HT-29 (cell line): ENCODE data around the gene EPB41L3. TPM values are rescaled to one million over a fixed set of nuclear protein-coding genes. Genes with fewer than 3 reads are reported as not detected.
"Not testable (repeated sequence)": the region's sequence is repeated elsewhere in the genome, so short reads cannot be mapped to it uniquely, and the experiment has no call there.

Source experiments
- DNase-seq: peaks from one replicate; pipeline ENCODE4 v3.0.0-alpha.2; 2015; ENCODE audit warnings: low spot score
- total RNA-seq: library from RNA; depleted of rRNA; stranded (reverse); fragments of >200 nt; shearing (Covaris generic); gene quantifications from 2 replicates; pipeline ENCODE4 v1.2.3, GENCODE V29; 2014

Gene EPB41L3
- total RNA-seq, 1 experiment from 2014 or later, result not detected

GRCh38 chr18:5532066-5532465 lies 11.7 kb downstream of the EPB41L3 start:
- no peak for DNase-seq

DNA sequence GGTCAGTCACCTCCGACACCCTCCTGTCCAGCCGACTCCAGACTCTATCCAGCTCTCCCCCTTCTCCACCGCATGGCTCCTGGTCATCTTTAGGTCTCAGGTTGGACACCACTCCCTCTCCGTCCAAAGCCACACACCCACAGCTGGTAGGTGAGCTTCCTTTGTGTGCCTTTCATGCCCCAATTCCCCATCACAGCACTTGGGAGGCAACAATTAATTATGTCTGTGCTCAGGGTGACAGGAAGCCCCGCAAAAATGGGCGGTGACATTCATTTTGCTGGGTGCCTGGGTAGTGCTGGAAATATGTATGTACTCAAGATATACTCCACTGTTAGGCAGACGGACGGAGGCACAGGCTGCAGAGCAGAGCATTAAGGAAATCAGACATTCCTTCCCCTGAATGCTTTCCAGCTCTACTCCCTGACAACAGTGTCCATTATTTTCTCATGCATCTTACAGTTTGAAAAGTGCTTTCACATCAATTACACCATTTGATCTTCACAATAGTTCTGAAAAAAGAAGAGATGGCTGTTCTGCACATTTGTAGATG lies 13.1 kb downstream of the EPB41L3 start:
- no peak for DNase-seq

GRCh38 chr18:5529471-5529870 lies 14.3 kb downstream of the EPB41L3 start:
- DNase-seq, result no peak

GRCh38 chr18:5527603-5528002 lies 16.2 kb downstream of the EPB41L3 start:
- DNase-seq, result no peak

- no peak for DNase-seq
These were observed 19.1 kb downstream of the EPB41L3 start for GRCh38 chr18:5524660-5525059.

GRCh38 chr18:5521000-5521399 lies 22.8 kb downstream of the EPB41L3 start:
- no peak for DNase-seq

DNA sequence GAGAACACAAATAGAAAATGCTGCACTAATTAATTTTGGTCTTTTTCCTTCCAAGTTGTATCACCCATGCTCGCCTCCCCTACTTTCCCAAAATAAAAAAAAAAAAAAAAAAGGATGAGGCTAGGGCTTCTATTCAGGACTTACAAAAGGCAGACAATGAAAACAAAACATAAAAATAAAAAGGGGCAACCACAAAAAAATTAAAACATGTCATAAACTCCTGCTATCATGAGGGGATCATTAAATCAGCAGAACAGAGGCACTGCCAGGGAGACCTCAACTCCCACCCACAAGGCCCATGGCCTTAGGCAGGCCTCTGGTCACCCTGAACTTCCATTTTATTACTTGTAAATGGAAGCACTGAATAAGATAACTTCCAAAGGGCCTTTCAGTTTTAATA lies 23.3 kb downstream of the EPB41L3 start:
- no peak for DNase-seq

DNA sequence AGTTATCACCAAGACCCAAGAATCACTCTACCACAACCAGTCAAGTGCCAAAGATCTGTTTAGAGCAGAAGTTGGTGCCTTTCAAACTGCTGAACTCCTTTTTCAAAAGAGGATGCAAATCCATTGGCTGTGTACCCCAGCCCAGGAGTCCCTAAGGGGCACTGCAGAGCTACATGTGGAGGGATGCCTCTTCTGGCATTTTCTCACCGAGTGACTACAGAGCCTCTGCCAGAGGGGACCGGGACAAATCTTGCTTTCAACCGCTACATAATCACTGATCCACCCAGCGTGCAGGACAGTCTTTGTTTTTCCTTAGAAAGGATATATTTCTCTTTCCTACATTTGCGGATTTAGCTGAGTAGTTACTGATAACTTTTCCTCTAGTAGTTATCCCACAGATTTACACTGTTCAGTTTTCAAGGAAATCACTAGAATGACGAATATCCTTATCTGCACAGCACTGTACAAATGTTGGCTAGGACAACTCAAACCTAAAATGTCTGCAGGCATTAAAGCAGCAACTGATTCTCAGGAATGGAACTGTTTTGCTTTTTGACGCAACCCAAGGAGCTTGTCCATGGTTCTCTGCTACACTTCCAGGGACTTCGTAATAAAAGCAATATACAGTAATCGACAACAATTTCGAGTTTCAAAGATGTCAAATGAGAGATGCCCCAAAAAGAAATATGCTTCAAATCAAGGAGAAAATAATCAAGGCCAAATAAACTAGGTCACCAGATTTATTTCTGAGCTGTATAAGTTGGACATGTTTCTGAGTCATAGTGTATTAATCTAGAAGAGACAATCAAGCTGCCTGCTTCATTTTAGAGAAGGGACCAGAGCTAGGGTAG lies 24.1 kb downstream of the EPB41L3 start:
- DNase-seq, result no peak

DNA sequence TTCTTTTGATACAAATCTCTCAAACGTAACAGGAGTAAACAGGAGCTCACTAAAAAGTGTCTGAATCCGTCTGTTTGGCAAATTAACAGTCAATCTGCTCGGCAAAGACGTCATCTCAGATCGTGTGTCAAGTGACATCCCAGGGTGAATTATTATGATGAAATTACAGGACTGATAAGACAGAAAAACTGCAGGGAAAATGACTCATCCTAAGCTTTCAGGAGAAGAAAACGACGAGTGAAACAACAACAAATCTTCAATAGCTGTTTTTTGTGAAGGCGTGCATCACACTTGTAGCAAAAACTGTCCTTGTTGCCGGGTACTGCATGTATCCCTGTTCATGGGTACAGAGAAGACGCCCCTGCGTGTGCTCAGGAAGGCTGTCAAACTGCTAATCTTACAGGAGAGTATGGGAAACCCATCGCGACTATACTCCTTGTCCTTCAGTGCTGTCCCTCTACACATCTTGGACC lies 24.9 kb downstream of the EPB41L3 start:
- no peak for DNase-seq

GRCh38 chr18:5518179-5518770 lies 25.5 kb downstream of the EPB41L3 start:
- DNase-seq, result no peak

DNA sequence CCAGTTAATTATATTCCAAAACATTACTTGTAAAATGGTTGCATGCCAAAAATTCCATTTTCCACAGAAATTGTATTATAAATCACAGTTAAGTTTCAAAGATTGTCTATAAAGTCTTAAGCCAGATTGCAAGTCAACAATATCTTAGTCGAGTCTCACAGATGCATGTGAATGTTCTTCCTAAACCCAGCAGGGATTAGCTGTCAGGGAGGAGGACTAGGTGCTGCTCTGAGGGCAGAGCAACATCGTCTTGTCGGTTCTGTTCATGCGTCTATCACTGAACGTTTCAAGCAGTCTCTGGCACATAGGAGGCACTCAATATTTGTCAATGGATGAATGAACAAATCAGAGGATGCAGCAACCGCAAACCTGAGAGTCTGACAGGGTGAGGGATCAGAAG lies 27.0 kb downstream of the EPB41L3 start:
- DNase-seq, result no peak

DNA sequence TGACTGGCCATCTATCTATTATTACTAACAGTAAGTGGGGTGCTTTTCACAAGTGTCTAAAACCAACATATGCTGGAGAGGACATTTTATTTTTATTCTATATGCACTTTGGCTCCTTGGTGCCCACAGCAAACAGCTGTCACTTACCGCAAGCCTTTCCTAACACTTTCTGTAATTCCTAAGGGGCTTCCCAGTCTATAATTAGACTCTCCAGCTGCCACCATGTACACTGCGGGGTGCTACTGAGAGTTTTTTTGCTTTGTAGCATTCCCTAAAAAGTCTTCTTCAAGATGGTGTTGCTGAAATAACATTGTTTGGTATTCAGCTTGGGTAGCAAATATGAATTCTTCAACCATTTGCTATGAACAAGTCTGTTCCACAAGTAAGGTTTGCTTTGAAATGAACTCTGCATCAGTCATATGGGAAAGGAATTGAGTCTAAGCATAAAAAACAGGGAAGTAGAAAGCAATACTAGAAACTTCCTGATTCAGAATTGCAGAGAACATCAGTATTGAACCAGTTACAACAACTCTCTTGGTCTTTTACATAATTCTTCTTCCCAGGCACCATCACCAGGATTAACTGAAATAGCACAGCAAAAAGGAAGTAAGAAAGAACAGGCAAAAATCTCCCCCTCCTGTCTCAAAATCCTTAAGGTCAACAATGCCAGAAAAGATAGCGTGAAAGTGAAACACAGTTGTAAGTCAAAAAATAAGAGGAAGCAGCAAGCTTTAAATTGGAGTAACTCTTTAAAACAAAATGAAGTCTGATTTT lies 28.6 kb downstream of the EPB41L3 start:
- no peak for DNase-seq

DNA sequence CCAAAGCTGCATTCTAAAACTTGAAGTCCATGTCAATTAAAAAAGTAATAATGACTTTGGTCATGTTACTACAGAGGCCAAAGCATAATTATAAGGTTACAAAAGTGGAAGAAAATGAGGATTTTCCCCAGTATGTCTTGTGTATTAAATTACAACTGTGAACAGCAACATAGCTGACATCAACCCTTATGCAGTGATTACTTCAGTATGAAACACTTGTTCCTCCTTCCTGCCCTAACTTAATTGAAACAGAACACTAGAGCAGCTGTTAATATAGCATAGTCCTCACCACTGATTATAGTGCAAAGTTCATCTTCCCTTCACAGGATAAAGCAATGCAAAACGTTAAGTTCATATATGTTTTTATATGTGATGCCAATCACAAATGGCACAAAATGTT lies 29.9 kb downstream of the EPB41L3 start:
- DNase-seq, result no peak

- no peak for DNase-seq
These were observed 31.6 kb downstream of the EPB41L3 start for GRCh38 chr18:5512176-5512575.

DNA sequence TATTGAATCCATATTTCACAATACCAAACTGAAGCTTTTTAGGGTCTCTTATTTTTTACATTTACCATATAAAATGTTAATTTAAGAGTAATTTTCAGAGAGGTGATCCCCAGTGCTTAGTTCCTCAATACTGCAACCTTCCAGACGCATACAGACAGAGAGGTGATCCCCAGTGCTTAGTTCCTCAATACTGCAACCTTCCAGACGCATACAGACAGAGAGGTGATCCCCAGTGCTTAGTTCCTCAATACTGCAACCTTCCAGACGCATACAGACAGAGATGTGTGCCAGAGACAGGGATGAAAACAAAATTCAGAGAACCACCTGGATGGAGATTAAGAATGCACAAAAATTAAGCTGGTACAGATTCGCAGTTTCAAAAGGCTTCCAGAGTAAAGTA lies 32.3 kb downstream of the EPB41L3 start:
- not testable (repeated sequence) for DNase-seq

- DNase-seq, result no peak
These were observed 33.5 kb downstream of the EPB41L3 start for GRCh38 chr18:5510135-5510846.

DNA sequence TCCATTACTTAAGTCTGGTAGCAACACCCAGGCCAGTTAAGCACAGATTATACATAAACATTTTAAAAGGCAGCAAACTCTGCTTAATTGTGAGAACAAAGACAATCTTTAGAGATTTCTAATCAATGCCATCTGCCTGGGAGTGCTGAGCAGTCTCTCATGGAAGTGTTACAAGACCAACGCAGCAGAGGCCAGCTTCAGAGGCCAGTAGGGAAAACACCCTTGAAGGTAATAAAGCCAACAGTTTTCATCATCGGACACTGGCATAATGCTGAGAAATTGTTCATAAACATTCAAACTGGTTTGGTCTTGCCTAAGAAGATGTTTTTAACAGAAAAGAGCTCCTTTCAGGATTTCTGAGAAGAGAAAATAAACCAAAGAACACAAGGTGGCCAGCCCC lies 35.0 kb downstream of the EPB41L3 start:
- no peak for DNase-seq

DNA sequence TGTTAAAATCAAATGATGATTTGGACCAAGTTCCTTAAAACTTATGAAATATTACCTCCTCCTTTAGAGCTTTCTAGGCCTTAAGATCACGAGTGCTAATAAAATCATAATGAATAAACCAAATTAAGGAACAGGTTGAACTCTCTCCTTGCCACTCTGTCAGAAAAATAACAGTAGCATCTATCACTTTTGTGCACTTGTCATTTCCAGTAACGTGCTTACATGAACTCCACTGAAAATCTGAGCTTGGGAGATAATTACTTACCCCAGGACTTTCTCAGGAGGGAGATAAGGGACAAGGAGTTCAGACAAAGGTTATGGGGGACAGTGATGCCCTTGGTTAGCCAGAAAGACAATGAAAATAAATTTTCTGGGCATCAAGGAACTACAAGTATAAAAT lies 36.0 kb downstream of the EPB41L3 start:
- DNase-seq, result no peak

DNA sequence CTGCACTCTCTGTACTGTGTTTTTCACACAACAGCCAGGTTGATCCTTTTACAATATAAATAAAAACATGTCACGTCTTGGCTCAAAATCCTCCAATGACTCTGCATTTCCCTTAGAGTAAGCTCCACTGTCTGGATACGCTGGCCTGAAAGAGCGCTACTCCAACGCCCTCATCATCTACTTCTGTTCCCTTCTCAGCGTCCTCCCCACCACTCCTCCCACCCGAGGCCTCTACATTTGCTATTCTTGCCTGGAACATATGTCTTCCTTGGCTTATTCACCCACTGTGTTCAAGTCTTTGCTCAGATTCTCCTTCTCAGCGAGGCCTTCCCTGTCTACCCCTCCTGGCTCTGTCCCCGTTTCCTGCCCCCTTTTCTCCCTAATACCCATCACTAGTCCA lies 37.6 kb downstream of the EPB41L3 start:
- no peak for DNase-seq

DNA sequence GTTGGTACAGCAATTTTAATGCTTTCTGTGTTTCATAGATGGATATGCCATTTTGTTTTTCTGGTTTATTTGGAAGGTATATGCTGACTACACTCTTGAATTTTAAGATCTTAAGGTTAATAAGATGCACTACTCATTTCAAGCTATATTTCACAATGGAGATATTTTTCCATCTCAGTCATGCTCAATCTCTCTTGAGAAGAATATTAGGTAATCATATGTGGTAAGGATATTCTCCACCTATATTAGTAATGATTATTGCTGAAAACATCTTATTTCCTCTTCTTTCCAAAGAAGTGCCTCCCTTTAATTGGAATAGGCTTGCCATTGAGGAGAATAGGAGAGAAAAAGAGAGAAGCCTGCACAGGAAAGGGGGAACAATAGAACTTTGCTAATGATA lies 40.1 kb downstream of the EPB41L3 start:
- no peak for DNase-seq

DNA sequence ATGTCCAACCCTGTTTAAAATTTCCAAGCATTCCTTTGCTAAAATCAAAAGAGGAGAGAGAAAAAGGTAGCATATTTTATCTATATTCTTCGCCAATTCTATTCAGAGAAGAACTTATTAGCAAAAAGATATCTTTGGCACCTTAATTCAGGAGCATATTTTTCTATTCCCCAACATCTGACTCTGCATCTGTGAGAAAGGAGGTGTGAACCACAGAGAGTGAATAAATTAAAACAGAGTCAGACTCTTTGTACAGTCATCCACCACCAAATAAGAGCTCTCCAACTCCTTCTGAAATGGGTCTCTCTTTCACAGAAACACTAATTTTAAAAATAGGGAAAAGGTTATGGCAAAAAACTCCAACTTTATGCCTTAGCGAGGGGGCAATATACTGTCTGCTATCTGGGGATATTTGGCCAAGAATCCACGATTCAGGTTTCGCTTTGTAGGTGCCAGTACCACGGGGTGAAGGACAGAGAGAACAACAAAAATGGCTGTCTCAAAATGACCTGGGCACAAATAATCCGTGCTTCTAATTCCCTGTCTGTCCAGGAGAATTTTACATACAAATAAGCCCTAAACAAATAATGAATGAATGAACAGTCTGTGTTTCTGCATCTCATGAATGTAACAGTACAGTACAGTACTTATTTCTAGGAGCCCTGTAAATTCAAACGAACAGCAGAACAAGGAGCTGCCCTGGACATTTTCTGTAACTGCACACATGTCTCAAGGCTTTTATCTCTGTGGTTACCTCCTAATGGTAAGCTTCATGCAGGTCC lies 43.4 kb downstream of the EPB41L3 start:
- DNase-seq, result no peak
